ENCODE results near the gene ATG5.
A peak's percentile ranks its signal among the peaks of the same experiment; 100 is the strongest.

The ATG5 gene

DNA sequence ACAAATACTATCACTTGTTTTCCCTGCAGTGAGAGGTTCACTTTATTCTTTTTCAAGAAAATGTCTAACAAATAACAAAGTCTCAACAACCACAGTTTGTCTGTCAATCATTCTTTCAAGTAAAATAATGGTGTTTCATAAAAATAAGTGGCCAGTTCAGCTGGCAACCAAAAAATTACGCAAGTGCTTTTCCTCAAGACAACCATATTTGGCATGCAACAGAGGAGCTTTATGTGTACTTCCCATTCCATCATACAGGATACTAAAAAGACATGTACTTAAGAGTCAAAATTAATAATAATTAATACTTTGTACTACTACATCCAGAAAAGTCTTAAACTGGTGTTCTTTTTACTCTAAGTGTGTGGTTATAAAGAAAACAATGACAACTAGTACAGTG, 34.6 kb downstream of the ATG5 start:
- no peak for TF ChIP-seq SP2 (tag by site-specific recombination; IDR thresholded peaks at IDR 0.05)
- TF ChIP-seq ZBTB7A (tag by site-specific recombination; IDR thresholded peaks at IDR 0.05; ENCODE audit: low read depth): no peak
- TF ChIP-seq ZNF544 (tag by site-specific recombination; IDR thresholded peaks at IDR 0.05): no peak
- no peak for TF ChIP-seq ZSCAN16 (tag by site-specific recombination; IDR thresholded peaks at IDR 0.05)
- no peak for TF ChIP-seq ZNF514 (tag by site-specific recombination; IDR thresholded peaks at IDR 0.05)
- TF ChIP-seq ZNF266 (tag by site-specific recombination; IDR thresholded peaks at IDR 0.05; ENCODE audit: low read depth): no peak
- no peak for TF ChIP-seq ZNF670 (tag by site-specific recombination; IDR thresholded peaks at IDR 0.05; ENCODE audit: low read depth)
- TF ChIP-seq, protein P1, sequence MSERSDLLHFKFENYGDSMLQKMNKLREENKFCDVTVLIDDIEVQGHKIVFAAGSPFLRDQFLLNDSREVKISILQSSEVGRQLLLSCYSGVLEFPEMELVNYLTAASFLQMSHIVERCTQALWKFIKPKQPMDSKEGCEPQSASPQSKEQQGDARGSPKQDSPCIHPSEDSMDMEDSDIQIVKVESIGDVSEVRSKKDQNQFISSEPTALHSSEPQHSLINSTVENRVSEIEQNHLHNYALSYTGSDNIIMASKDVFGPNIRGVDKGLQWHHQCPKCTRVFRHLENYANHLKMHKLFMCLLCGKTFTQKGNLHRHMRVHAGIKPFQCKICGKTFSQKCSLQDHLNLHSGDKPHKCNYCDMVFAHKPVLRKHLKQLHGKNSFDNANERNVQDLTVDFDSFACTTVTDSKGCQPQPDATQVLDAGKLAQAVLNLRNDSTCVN (tag by site-specific recombination; optimal IDR thresholded peaks at IDR 0.05): no peak
- TF ChIP-seq ZNF324 (tag by site-specific recombination; IDR thresholded peaks at IDR 0.05): no peak
- TF ChIP-seq KLF8 (tag by site-specific recombination; IDR thresholded peaks at IDR 0.05): no peak
- TF ChIP-seq SETDB1 (IDR thresholded peaks at IDR 0.05; ENCODE audit: insufficient read length, low read length): no peak
- TF ChIP-seq GLIS1 (tag by site-specific recombination; IDR thresholded peaks at IDR 0.05): no peak
- TF ChIP-seq, protein P2, sequence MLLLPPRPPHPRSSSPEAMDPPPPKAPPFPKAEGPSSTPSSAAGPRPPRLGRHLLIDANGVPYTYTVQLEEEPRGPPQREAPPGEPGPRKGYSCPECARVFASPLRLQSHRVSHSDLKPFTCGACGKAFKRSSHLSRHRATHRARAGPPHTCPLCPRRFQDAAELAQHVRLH (tag by site-specific recombination; IDR thresholded peaks at IDR 0.05): no peak
- TF ChIP-seq ZNF133 (tag by site-specific recombination; IDR thresholded peaks at IDR 0.05): no peak
- no peak for TF ChIP-seq ZNF121 (tag by site-specific recombination; IDR thresholded peaks at IDR 0.05)
- no peak for TF ChIP-seq ZNF114 (tag by site-specific recombination; IDR thresholded peaks at IDR 0.05)
- TF ChIP-seq ZNF560 (tag by site-specific recombination; IDR thresholded peaks at IDR 0.05; ENCODE audit: borderline replicate concordance): no peak
- Histone ChIP-seq H3K4me3 (ENCODE audit: low read depth, low read length) (no peak overlapping the region), H3K36me3 (ENCODE audit: control insufficient read depth in 2 of 2, insufficient read depth in 1 of 2, low read length in 2 of 2) (peaks cover 15 to 30% of the 10 kb centered on the region in 2 experiments; a peak in 2 of 3 replicates), H3K9me3 (ENCODE audit: control insufficient read depth, insufficient read depth, low read depth, low read length) (no peaks in the 10 kb centered on the region), H3K4me1 (ENCODE audit: control insufficient read depth, insufficient read depth, low read length) (peaks cover 3% of the 10 kb centered on the region; the same call in 1 of the 2 replicates), H3K27ac (ENCODE audit: extremely low read depth, low read depth, low read length) (no peak overlapping the region)
- ChIA-PET CTCF (interaction anchor here (0.7 to 2.7 kb wide), 2 partner anchors 10 to 68 kb away, joined by 3 to 14 read pairs; no protein-coding TSS in a partner anchor), POLR2A (no interaction called here)

DNA sequence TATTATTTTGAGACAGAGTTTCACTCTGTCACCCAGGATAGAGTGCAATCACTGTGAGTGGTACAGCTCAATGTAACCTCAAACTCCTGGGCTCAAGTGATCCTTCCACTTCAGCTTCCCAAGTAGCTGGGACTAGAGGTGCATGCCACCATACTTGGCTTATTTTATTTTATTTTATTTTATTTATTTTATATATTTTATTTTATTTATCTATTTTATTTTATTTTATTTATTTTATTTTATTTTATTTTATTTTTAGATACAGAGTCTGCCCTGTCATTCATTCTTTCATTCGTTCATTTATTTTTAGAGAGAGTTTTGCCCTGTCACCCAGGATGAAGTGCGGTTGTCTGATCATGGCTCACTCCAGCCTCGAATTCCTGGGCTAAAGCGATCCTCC, 35.5 kb downstream of the ATG5 start:
- no peak for TF ChIP-seq ZNF433 (tag by site-specific recombination; IDR thresholded peaks at IDR 0.05; ENCODE audit: low read depth)
- TF ChIP-seq ZNF184 (tag by site-specific recombination; IDR thresholded peaks at IDR 0.05): no peak
- TF ChIP-seq ZNF654 (tag by site-specific recombination; IDR thresholded peaks at IDR 0.05; ENCODE audit: low read depth): no peak
- TF ChIP-seq ZNF274 (IDR thresholded peaks at IDR 0.05; ENCODE audit: low read length): no peak
- no peak for TF ChIP-seq ZNF274 (tag by site-specific recombination; IDR thresholded peaks at IDR 0.05; ENCODE audit: borderline replicate concordance)
- no peak for TF ChIP-seq ZNF302 (tag by site-specific recombination; IDR thresholded peaks at IDR 0.05; ENCODE audit: low read depth)
- Histone ChIP-seq H3K9me3 (ENCODE audit: control insufficient read depth, insufficient read depth, low read depth, low read length) (no peaks in the 10 kb centered on the region), H3K4me3 (ENCODE audit: low read depth, low read length) (no peak overlapping the region), H3K4me1 (ENCODE audit: control insufficient read depth, insufficient read depth, low read length) (peaks cover 3% of the 10 kb centered on the region; the same call in 1 of the 2 replicates), H3K27ac (ENCODE audit: extremely low read depth, low read depth, low read length) (no peak overlapping the region), H3K36me3 (ENCODE audit: control insufficient read depth in 2 of 2, insufficient read depth in 1 of 2, low read length in 2 of 2) (peaks cover 15 to 31% of the 10 kb centered on the region in 2 experiments; a peak in 2 of 3 replicates)
- ChIA-PET POLR2A (no interaction called here), CTCF (interaction anchor here (1.1 to 2.7 kb wide), 2 partner anchors 11 to 197 kb away, joined by 3 to 14 read pairs; no protein-coding TSS in a partner anchor)

DNA sequence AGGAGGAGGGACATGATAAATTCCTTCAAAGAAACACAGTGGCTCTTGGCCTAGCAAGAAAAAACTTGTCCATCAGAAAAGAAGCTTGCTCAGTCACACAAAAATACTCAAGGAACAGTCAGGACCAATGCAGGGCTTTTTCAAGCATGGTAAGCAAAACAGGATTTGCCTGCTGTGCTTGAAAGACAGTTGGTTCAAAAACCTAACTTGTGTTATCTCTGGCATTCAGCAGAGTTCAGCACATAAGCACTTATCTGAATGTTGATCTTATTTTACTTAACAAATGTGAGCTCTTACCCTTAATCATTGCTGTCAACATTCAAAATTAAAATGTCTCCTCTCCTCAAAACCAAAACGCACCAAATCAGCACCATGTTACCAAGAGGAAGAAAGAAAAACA, 38.3 kb downstream of the ATG5 start:
- Histone ChIP-seq H3K4me1 (ENCODE audit: control insufficient read depth, insufficient read depth, low read length) (peaks cover 3% of the 10 kb centered on the region; the same call in 1 of the 2 replicates), H3K9me3 (ENCODE audit: control insufficient read depth, insufficient read depth, low read depth, low read length) (no peaks in the 10 kb centered on the region), H3K36me3 (ENCODE audit: control insufficient read depth in 2 of 2, insufficient read depth in 1 of 2, low read length in 2 of 2) (peaks cover 11 to 23% of the 10 kb centered on the region in 2 experiments; a peak in 2 of 3 replicates), H3K27ac (ENCODE audit: extremely low read depth, low read depth, low read length) (no peak overlapping the region), H3K4me3 (ENCODE audit: low read depth, low read length) (no peak overlapping the region)
- no peak for TF ChIP-seq ZFP41 (tag by site-specific recombination; IDR thresholded peaks at IDR 0.05; ENCODE audit: borderline replicate concordance)
- TF ChIP-seq, protein P3, sequence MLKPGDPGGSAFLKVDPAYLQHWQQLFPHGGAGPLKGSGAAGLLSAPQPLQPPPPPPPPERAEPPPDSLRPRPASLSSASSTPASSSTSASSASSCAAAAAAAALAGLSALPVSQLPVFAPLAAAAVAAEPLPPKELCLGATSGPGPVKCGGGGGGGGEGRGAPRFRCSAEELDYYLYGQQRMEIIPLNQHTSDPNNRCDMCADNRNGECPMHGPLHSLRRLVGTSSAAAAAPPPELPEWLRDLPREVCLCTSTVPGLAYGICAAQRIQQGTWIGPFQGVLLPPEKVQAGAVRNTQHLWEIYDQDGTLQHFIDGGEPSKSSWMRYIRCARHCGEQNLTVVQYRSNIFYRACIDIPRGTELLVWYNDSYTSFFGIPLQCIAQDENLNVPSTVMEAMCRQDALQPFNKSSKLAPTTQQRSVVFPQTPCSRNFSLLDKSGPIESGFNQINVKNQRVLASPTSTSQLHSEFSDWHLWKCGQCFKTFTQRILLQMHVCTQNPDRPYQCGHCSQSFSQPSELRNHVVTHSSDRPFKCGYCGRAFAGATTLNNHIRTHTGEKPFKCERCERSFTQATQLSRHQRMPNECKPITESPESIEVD (tag by site-specific recombination; IDR thresholded peaks at IDR 0.05): 0 out of 2 replicates have a peak, but pooled peaks have one; percentile 13
- ChIA-PET CTCF (interaction anchor here (0.6 to 2.6 kb wide), 3 partner anchors 14 to 65 kb away, joined by 3 to 7 read pairs (median 3); no protein-coding TSS in a partner anchor), POLR2A (no interaction called here)

All from HEK293 (cell line).